Testis (tissue), 3 donors: ENCODE measurements around the gene ADRM1. TPM values are rescaled to one million over a fixed set of nuclear protein-coding genes. Genes with fewer than 3 reads are reported as not detected.

Experiments used
- DNase-seq: peaks from one replicate; pipeline ENCODE4 v3.0.0-alpha.2; 2019
- H3K27ac ChIP-seq, 2 donors: fragments of 200-600 bp; sonication (generic); one replicate each; pipeline ENCODE4 v1.5.1; 2019
- H3K27me3 ChIP-seq: fragments of 200-600 bp; sonication (generic); one replicate; pipeline ENCODE4 v1.5.1; 2019
- H3K36me3 ChIP-seq: fragments of 200-600 bp; sonication (generic); one replicate; pipeline ENCODE4 v1.5.1; 2017; ENCODE audit warnings: low read depth; ENCODE audit errors: missing control alignments
- H3K4me1 ChIP-seq: fragments of 200-600 bp; sonication (generic); one replicate; pipeline ENCODE4 v1.5.1; 2019
- H3K4me3 ChIP-seq, 2 donors: fragments of 200-600 bp; sonication (generic); one replicate each; pipeline ENCODE4 v1.5.1; 2017 to 2019
- H3K9me3 ChIP-seq: fragments of 200-600 bp; sonication (generic); one replicate; pipeline ENCODE4 v1.5.1; 2017
- CTCF ChIP-seq, 3 experiments: fragments of 450-650 bp in 2 of 3; fragments of 200-600 bp in 1 of 3; sonication (generic) in 1 of 3; IDR thresholded peaks; one replicate each; pipeline ENCODE4 v1.5.1; 2016 to 2019; ENCODE audit warnings: antibody characterized with exemption in 3 of 3, mild to moderate bottlenecking in 2 of 3, moderate library complexity in 1 of 3
- POLR2A ChIP-seq: fragments of 450-650 bp; IDR thresholded peaks from one replicate; pipeline ENCODE4 v1.6.1; 2017; ENCODE audit warnings: antibody characterized with exemption, mild to moderate bottlenecking, moderate library complexity
- WGBS, 2 donors: methylation state at CpG; one replicate each; pipeline ENCODE4 v1.1.5; 2018; 5-methylcytosine and 5-hydroxymethylcytosine counted together
- intact Hi-C: fragments of 100-400 bp; cut with DNase I; formaldehyde crosslinking; loops from one replicate; pipeline ENCODE4 v1.15.1; 2023; ENCODE audit warnings: low total_unique reads
- polyA plus RNA-seq: library from polyadenylated mRNA; stranded (reverse); fragments of 350-450 nt; fragmentation: Illumina TruSeq; extraction: RNeasy Lipid Tissue Mini Kit (QIAGEN cat#74804); gene quantifications from one replicate; pipeline ENCODE4 v1.2.3, GENCODE V29; 2014; ENCODE audit warnings: low read depth, low replicate concordance; ENCODE audit not compliant: insufficient read depth
- total RNA-seq, 2 donors: library from RNA; depleted of rRNA; stranded (reverse); fragments of >200 nt; gene quantifications; one replicate each; pipeline ENCODE4 v1.2.3, GENCODE V29; 2016

Gene ADRM1
- total and polyA plus RNA-seq, 3 donors from 2014 or later = 191 to 286 (median 283) TPM

GRCh38 chr20:62258499-62259293 is 44.1 kb upstream of the ADRM1 start:
- H3K36me3 ChIP-seq = no peaks in the 10 kb centered on the region
- no peaks in the 10 kb centered on the region for H3K9me3 ChIP-seq
- no peak for TF ChIP-seq CTCF (IDR thresholded peaks at IDR 0.05)
- TF ChIP-seq POLR2A = no peak
- intact Hi-C loops = no loop called here
- no peaks in the 10 kb centered on the region for H3K27me3 ChIP-seq
- no peak overlapping the region for H3K27ac ChIP-seq
- no peak for DNase-seq
- H3K4me1 ChIP-seq = peaks cover 3% of the 10 kb centered on the region
- no peak overlapping the region for H3K4me3 ChIP-seq
- 72 to 76% methylated on average over 17 to 20 of the region's 20 CpGs for WGBS, 2 donors

GRCh38 chr20:62259294-62259565 is 43.6 kb upstream of the ADRM1 start:
- H3K27ac ChIP-seq = no peak overlapping the region
- TF ChIP-seq POLR2A = no peak
- TF ChIP-seq CTCF (IDR thresholded peaks at IDR 0.05) = no peak
- H3K4me1 ChIP-seq = peaks cover 3% of the 10 kb centered on the region
- 94 to 97% methylated on average over 8 of the region's 8 CpGs for WGBS, 2 donors
- no peak for DNase-seq
- no peaks in the 10 kb centered on the region for H3K9me3 ChIP-seq
- no peaks in the 10 kb centered on the region for H3K27me3 ChIP-seq
- H3K4me3 ChIP-seq = no peak overlapping the region
- H3K36me3 ChIP-seq = no peaks in the 10 kb centered on the region
- intact Hi-C loops = no loop called here

GRCh38 chr20:62262064-62262463 is 40.7 kb upstream of the ADRM1 start:
- 94 to 98% methylated on average over 10 of the region's 10 CpGs for WGBS, 2 donors
- no peak for TF ChIP-seq CTCF (IDR thresholded peaks at IDR 0.05)
- no peak for TF ChIP-seq POLR2A
- H3K9me3 ChIP-seq = no peaks in the 10 kb centered on the region
- H3K4me1 ChIP-seq = peaks cover 3% of the 10 kb centered on the region
- no peaks in the 10 kb centered on the region for H3K36me3 ChIP-seq
- no peak for DNase-seq
- no peak overlapping the region for H3K27ac ChIP-seq
- intact Hi-C loops = no loop called here
- H3K4me3 ChIP-seq = no peak overlapping the region
- no peaks in the 10 kb centered on the region for H3K27me3 ChIP-seq

- H3K36me3 ChIP-seq = no peaks in the 10 kb centered on the region
- TF ChIP-seq POLR2A = no peak
- no peak for TF ChIP-seq CTCF (IDR thresholded peaks at IDR 0.05)
- no peaks in the 10 kb centered on the region for H3K9me3 ChIP-seq
- WGBS, 2 donors = 94 to 95% methylated on average over 10 to 14 of the region's 14 CpGs
- H3K27ac ChIP-seq = no peak overlapping the region
- intact Hi-C loops = no loop called here
- no peaks in the 10 kb centered on the region for H3K27me3 ChIP-seq
- H3K4me3 ChIP-seq = no peak overlapping the region
- no peak for DNase-seq
- peaks cover 3% of the 10 kb centered on the region for H3K4me1 ChIP-seq
Measured at GRCh38 chr20:62263396-62263795, 39.4 kb upstream of the ADRM1 start.

GRCh38 chr20:62265365-62265764 is 37.4 kb upstream of the ADRM1 start:
- no peaks in the 10 kb centered on the region for H3K9me3 ChIP-seq
- WGBS, 2 donors = 97 to 100% methylated on average over 1 of the region's 1 CpG
- intact Hi-C loops = no loop called here
- no peaks in the 10 kb centered on the region for H3K36me3 ChIP-seq
- no peak overlapping the region for H3K4me3 ChIP-seq
- TF ChIP-seq CTCF (IDR thresholded peaks at IDR 0.05) (no peak), POLR2A (no peak)
- DNase-seq = no peak
- no peak overlapping the region for H3K27ac ChIP-seq
- peaks cover 13% of the 10 kb centered on the region for H3K4me1 ChIP-seq
- no peaks in the 10 kb centered on the region for H3K27me3 ChIP-seq
